Measurements from ENCODE around the gene SULT1A4. TPM values are rescaled to one million over a fixed set of nuclear protein-coding genes. Genes with fewer than 3 reads are reported as not detected.

The SULT1A4 gene
- polyA plus RNA-seq, 3 donors: 9.3 to 27.2 (median 21.0) TPM

Other genes with a start within 250 kb of the SULT1A4 start
- gene NPIPB11, start 53.2 kb upstream of the SULT1A4 start, polyA plus RNA-seq (ENCODE audit: insufficient read length in 3 of 3): 1 to 10 TPM; 1.1 to 4.4 (median 3.1) TPM
- 1 to 10 TPM; 2.7 to 7.1 (median 4.9) TPM for gene BOLA2, start 5.6 kb upstream of the SULT1A4 start, polyA plus RNA-seq (ENCODE audit: insufficient read length in 3 of 3)
- 10 to 100 TPM in 2 of 3 donors, 1 to 10 TPM in 1; 9.6 to 18.0 (median 10.4) TPM for gene SLX1B, start 5.4 kb upstream of the SULT1A4 start, polyA plus RNA-seq (ENCODE audit: insufficient read length in 3 of 3)
- gene NPIPB12, start 46.5 kb downstream of the SULT1A4 start, polyA plus RNA-seq (ENCODE audit: insufficient read length in 3 of 3): 100 to 1,000 TPM in 1 of 3 donors, 10 to 100 TPM in 2; 27.8 to 144 (median 95.3) TPM
- gene SPN, start 203.3 kb downstream of the SULT1A4 start, polyA plus RNA-seq (ENCODE audit: insufficient read length in 3 of 3): 1 to 10 TPM; 2.7 to 2.8 (median 2.8) TPM
- 100 to 1,000 TPM; 171 to 206 (median 173) TPM for gene QPRT, start 219.3 kb downstream of the SULT1A4 start, polyA plus RNA-seq (ENCODE audit: insufficient read length in 3 of 3)

Data from renal pelvis (tissue), 3 donors.